CD4-positive, alpha-beta T cell treated with Interleukin-6 at 100 ng/mL for 8 hours (primary cell): ENCODE data around the gene DPP6.
"Not testable (repeated sequence)": the region's sequence is repeated elsewhere in the genome, so short reads cannot be mapped to it uniquely, and the experiment has no call there.

ENCODE experiments used
- DNase-seq: peaks from one replicate; pipeline ENCODE4 v3.0.0-alpha.2; 2020; ENCODE audit warnings: mixed read lengths, low spot score

The DPP6 gene

GRCh38 chr7:154072395-154073181 is 20.4 kb downstream of the DPP6 start:
- DNase-seq, result not testable (repeated sequence)

- DNase-seq, result not testable (repeated sequence)
Measured at GRCh38 chr7:154078523-154078922, 26.3 kb downstream of the DPP6 start.

GRCh38 chr7:154080249-154080648 is 28.1 kb downstream of the DPP6 start:
- DNase-seq, result not testable (repeated sequence)

GRCh38 chr7:154087037-154087725 is 35.0 kb downstream of the DPP6 start:
- DNase-seq, result not testable (repeated sequence)

GRCh38 chr7:154092093-154092492 is 39.9 kb downstream of the DPP6 start:
- DNase-seq, result not testable (repeated sequence)

- DNase-seq, result not testable (repeated sequence)
Measured at GRCh38 chr7:154095201-154095600, 43.0 kb downstream of the DPP6 start.

- DNase-seq, result not testable (repeated sequence)
Measured at GRCh38 chr7:154105063-154105462, 52.9 kb downstream of the DPP6 start.

GRCh38 chr7:154109615-154110014 is 57.4 kb downstream of the DPP6 start:
- not testable (repeated sequence) for DNase-seq

- DNase-seq, result not testable (repeated sequence)
Measured at GRCh38 chr7:154113732-154114351, 61.6 kb downstream of the DPP6 start.

GRCh38 chr7:154117411-154118390 is 65.5 kb downstream of the DPP6 start:
- DNase-seq, result not testable (repeated sequence)

- DNase-seq, result not testable (repeated sequence)
Measured at GRCh38 chr7:154120825-154121224, 68.6 kb downstream of the DPP6 start.

- not testable (repeated sequence) for DNase-seq
Measured at GRCh38 chr7:154122720-154123119, 70.5 kb downstream of the DPP6 start.

- not testable (repeated sequence) for DNase-seq
Measured at GRCh38 chr7:154123397-154123796, 71.2 kb downstream of the DPP6 start.

GRCh38 chr7:154129142-154129541 is 76.9 kb downstream of the DPP6 start:
- not testable (repeated sequence) for DNase-seq

- not testable (repeated sequence) for DNase-seq
Measured at GRCh38 chr7:154132617-154133016, 80.4 kb downstream of the DPP6 start.

- DNase-seq, result not testable (repeated sequence)
Measured at GRCh38 chr7:154133703-154134277, 81.6 kb downstream of the DPP6 start.

GRCh38 chr7:154134698-154135097 is 82.5 kb downstream of the DPP6 start:
- DNase-seq, result not testable (repeated sequence)

- DNase-seq, result not testable (repeated sequence)
Measured at GRCh38 chr7:154135646-154136045, 83.4 kb downstream of the DPP6 start.

- DNase-seq, result not testable (repeated sequence)
Measured at GRCh38 chr7:154145922-154146706, 93.9 kb downstream of the DPP6 start.

- not testable (repeated sequence) for DNase-seq
Measured at GRCh38 chr7:154146707-154147038, 94.5 kb downstream of the DPP6 start.
